SK-N-SH (cell line): ENCODE results near the gene CPA1. TPM values are rescaled to one million over a fixed set of nuclear protein-coding genes. Genes with fewer than 3 reads are reported as not detected.

Experiments
- CTCF ChIA-PET: fragments of 300-600, 350-600 bp; formaldehyde crosslinking; extraction: SDS; loops from one replicate; lab custom pipeline; 2021; lab: Yijun Ruan, JAX
- POLR2A ChIA-PET: fragments of 350-600 bp; sonication (Branson Sonifier 250); formaldehyde crosslinking; extraction: SDS; loops from one replicate; lab custom pipeline; 2020; ENCODE audit warnings: antibody characterized with exemption, inconsistent platforms; lab: Yijun Ruan, JAX
- DNase-seq: peaks from one replicate; pipeline ENCODE4 v3.0.0; 2012
- H2AFZ ChIP-seq: fragments of 200-600 bp; sonication (generic); 2 replicates; pipeline ENCODE4 v1.8.1; 2016; ENCODE audit warnings: antibody characterized with exemption, mild to moderate bottlenecking, low read depth
- H3F3A ChIP-seq: fragments of 200-600 bp; sonication (generic); replicated peaks from 2 replicates; pipeline ENCODE3; 2016; ENCODE audit warnings: antibody characterized with exemption, mild to moderate bottlenecking; ENCODE audit not compliant: insufficient read depth
- H3K27ac ChIP-seq, 2 experiments: fragments of 200-500 bp in 1 of 2; fragments of 200-600 bp in 1 of 2; sonication (Bioruptor generic) in 1 of 2; sonication (generic), shearing (Covaris generic) in 1 of 2; 2 replicates each; pipeline versions ENCODE4 v1.5.1 to v1.6.1; 2014 to 2016; ENCODE audit warnings: low read depth in 2 of 2, inconsistent platforms in 1 of 2, low read length in 1 of 2, mild to moderate bottlenecking in 1 of 2, mixed read lengths in 1 of 2
- H3K27me3 ChIP-seq: fragments of 200-600 bp; sonication (generic), shearing (Covaris generic); 2 replicates; pipeline ENCODE4 v1.6.1; 2016; ENCODE audit warnings: mixed run types; ENCODE audit not compliant: insufficient read depth
- H3K36me3 ChIP-seq, 2 experiments: fragments of 200-500 bp in 1 of 2; fragments of 200-600 bp in 1 of 2; sonication (Bioruptor generic) in 1 of 2; sonication (generic) in 1 of 2; replicated peaks in 1 of 2; 2 replicates each; pipeline versions ENCODE3 to v1.5.1; 2014 to 2016; ENCODE audit warnings: low read length in 1 of 2, mild to moderate bottlenecking in 1 of 2; ENCODE audit not compliant: insufficient read depth in 2 of 2, control insufficient read depth in 1 of 2
- H3K4me1 ChIP-seq, 2 experiments: fragments of 200-500 bp in 1 of 2; fragments of 200-600 bp in 1 of 2; sonication (Bioruptor generic) in 1 of 2; sonication (generic), shearing (Covaris generic) in 1 of 2; 2 replicates each; pipeline versions ENCODE4 v1.5.1 to v1.6.1; 2014 to 2016; ENCODE audit warnings: low read depth in 1 of 2, low read length in 1 of 2, mixed run types in 1 of 2; ENCODE audit not compliant: insufficient read depth in 2 of 2, control insufficient read depth in 1 of 2
- H3K4me2 ChIP-seq: fragments of 200-600 bp; sonication (generic), shearing (Covaris generic); 2 replicates; pipeline ENCODE4 v1.6.1; 2017; ENCODE audit warnings: mixed run types
- H3K4me3 ChIP-seq, 2 experiments: fragments of 200-500 bp in 1 of 2; fragments of 200-600 bp in 1 of 2; sonication (Bioruptor generic) in 1 of 2; sonication (generic), shearing (Covaris generic) in 1 of 2; 2 replicates each; pipeline versions ENCODE4 v1.5.1 to v1.8.1; 2014 to 2016; ENCODE audit warnings: low read depth in 2 of 2, inconsistent platforms in 1 of 2, low read length in 1 of 2, mild to moderate bottlenecking in 1 of 2, mixed read lengths in 1 of 2, moderate library complexity in 1 of 2
- H3K79me2 ChIP-seq: fragments of 200-600 bp; sonication (generic); 2 replicates; pipeline ENCODE4 v1.8.1; 2017; ENCODE audit warnings: mild to moderate bottlenecking; ENCODE audit not compliant: insufficient read depth
- H3K9ac ChIP-seq: fragments of 200-600 bp; sonication (generic); 2 replicates; pipeline ENCODE4 v1.6.1; 2017; ENCODE audit warnings: mixed run types
- H3K9me2 ChIP-seq: fragments of 200-600 bp; sonication (generic); 2 replicates; pipeline ENCODE4 v1.6.1; 2017; ENCODE audit warnings: mixed run types
- H3K9me3 ChIP-seq: fragments of 200-600 bp; sonication (generic); 2 replicates; pipeline ENCODE4 v1.6.1; 2017; ENCODE audit warnings: mixed run types, mild to moderate bottlenecking, moderate library complexity
- H4K20me1 ChIP-seq: fragments of 200-600 bp; sonication (generic); 2 replicates; pipeline ENCODE4 v1.6.1; 2017; ENCODE audit warnings: mild to moderate bottlenecking, mixed run types; ENCODE audit not compliant: insufficient read depth
- ELF1 ChIP-seq: IDR thresholded peaks from 2 replicates; pipeline ENCODE4 v1.4.0; 2012
- GATA2 ChIP-seq: sonication (generic); formaldehyde crosslinking; IDR thresholded peaks from 2 replicates; pipeline ENCODE4 v1.5.0; 2020; ENCODE audit warnings: mild to moderate bottlenecking, missing genetic modification reagents
- POLR2AphosphoS5 ChIP-seq: IDR thresholded peaks from 2 replicates; pipeline ENCODE4 v1.6.1; 2012; ENCODE audit warnings: low read depth, low read length
- RFX5 ChIP-seq: IDR thresholded peaks from 2 replicates; pipeline ENCODE4 v1.6.1; 2012; ENCODE audit warnings: mild to moderate bottlenecking, improper control_type of control experiment, low read length
- SIN3A ChIP-seq: IDR thresholded peaks from 2 replicates; pipeline ENCODE4 v1.6.1; 2012; ENCODE audit warnings: low read depth, mild to moderate bottlenecking, low read length, moderate library complexity, borderline replicate concordance
- YY1 ChIP-seq: IDR thresholded peaks from 2 replicates; pipeline ENCODE4 v1.4.0; 2012; ENCODE audit warnings: low read depth, mild to moderate bottlenecking
- WGBS: methylation state at CpG from one replicate; pipeline ENCODE4 v1.1.6; 2017; ENCODE audit warnings: low lambda C conversion rate; 5-methylcytosine and 5-hydroxymethylcytosine counted together
- polyA plus RNA-seq, 3 experiments: library from polyadenylated mRNA; depleted of rRNA; stranded (reverse); fragments of >200 nt; gene quantifications; 2 replicates each; pipeline ENCODE4 v1.2.3, GENCODE V29; 2012
- TF ChIP-seq, protein P1 (sequence below): IDR thresholded peaks from 2 replicates; pipeline ENCODE4 v1.6.1; 2012; ENCODE audit warnings: mild to moderate bottlenecking, low read depth, low read length, moderate library complexity
- TF ChIP-seq, protein P2 (sequence below): fragments of 200-600 bp; sonication (generic); IDR thresholded peaks from 2 replicates; pipeline ENCODE4 v1.6.1; 2017; ENCODE audit warnings: antibody characterized with exemption, mild to moderate bottlenecking, moderate library complexity
- TF ChIP-seq, protein P3 (sequence below): IDR thresholded peaks from 2 replicates; pipeline ENCODE4 v1.4.0; 2012; ENCODE audit warnings: low read depth

Gene CPA1
- polyA plus RNA-seq, 1 of the 3 experiments (the other 2 are of a cell fraction), result 0.05 TPM

DNA sequence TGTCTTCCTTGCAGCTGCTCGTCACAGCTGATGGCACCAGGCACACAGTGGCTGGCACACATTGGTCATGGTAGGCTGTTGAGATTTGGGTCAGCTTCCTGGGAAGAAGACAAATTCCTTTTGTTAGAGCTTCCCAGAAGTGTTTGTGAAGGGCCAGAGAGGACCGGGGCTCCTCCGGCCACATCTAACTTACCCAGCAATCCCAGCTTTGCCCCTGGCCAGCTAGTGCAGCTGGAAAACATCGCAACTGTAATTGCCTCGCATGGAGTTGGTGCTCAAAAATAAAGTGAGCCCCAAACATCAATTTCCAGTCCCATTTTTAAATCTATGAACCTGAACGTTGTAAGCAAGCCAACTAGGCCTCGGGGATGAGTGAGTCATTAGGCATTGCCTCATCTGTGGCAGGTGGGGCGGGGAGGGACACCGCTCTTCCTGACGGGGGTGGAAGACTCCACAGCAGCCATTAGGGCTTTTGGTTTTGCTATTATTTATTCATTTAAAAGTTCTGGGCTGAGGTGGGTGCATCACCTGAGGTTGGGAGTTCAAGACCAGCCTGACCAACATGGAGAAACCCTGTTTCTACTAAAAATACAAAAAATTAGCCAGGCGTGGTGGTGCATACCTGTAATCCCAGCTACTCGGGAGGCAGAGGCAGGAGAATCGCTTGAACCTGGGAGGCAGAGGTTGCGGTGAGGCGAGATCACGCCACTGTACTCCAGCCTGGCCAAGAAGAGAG is 23.2 kb upstream of the CPA1 start (continued):
- TF ChIP-seq, protein P1, sequence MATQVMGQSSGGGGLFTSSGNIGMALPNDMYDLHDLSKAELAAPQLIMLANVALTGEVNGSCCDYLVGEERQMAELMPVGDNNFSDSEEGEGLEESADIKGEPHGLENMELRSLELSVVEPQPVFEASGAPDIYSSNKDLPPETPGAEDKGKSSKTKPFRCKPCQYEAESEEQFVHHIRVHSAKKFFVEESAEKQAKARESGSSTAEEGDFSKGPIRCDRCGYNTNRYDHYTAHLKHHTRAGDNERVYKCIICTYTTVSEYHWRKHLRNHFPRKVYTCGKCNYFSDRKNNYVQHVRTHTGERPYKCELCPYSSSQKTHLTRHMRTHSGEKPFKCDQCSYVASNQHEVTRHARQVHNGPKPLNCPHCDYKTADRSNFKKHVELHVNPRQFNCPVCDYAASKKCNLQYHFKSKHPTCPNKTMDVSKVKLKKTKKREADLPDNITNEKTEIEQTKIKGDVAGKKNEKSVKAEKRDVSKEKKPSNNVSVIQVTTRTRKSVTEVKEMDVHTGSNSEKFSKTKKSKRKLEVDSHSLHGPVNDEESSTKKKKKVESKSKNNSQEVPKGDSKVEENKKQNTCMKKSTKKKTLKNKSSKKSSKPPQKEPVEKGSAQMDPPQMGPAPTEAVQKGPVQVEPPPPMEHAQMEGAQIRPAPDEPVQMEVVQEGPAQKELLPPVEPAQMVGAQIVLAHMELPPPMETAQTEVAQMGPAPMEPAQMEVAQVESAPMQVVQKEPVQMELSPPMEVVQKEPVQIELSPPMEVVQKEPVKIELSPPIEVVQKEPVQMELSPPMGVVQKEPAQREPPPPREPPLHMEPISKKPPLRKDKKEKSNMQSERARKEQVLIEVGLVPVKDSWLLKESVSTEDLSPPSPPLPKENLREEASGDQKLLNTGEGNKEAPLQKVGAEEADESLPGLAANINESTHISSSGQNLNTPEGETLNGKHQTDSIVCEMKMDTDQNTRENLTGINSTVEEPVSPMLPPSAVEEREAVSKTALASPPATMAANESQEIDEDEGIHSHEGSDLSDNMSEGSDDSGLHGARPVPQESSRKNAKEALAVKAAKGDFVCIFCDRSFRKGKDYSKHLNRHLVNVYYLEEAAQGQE, result 0 out of 2 replicates have a peak, but pooled peaks have one; percentile 37
- TF ChIP-seq GATA2 (CRISPR knock-in tag) (no peak), POLR2AphosphoS5 (peak; percentile 35; the same call in 1 of the 2 replicates), RFX5 (no peak)
- TF ChIP-seq, protein P2, sequence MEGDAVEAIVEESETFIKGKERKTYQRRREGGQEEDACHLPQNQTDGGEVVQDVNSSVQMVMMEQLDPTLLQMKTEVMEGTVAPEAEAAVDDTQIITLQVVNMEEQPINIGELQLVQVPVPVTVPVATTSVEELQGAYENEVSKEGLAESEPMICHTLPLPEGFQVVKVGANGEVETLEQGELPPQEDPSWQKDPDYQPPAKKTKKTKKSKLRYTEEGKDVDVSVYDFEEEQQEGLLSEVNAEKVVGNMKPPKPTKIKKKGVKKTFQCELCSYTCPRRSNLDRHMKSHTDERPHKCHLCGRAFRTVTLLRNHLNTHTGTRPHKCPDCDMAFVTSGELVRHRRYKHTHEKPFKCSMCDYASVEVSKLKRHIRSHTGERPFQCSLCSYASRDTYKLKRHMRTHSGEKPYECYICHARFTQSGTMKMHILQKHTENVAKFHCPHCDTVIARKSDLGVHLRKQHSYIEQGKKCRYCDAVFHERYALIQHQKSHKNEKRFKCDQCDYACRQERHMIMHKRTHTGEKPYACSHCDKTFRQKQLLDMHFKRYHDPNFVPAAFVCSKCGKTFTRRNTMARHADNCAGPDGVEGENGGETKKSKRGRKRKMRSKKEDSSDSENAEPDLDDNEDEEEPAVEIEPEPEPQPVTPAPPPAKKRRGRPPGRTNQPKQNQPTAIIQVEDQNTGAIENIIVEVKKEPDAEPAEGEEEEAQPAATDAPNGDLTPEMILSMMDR, result no peak

DNA sequence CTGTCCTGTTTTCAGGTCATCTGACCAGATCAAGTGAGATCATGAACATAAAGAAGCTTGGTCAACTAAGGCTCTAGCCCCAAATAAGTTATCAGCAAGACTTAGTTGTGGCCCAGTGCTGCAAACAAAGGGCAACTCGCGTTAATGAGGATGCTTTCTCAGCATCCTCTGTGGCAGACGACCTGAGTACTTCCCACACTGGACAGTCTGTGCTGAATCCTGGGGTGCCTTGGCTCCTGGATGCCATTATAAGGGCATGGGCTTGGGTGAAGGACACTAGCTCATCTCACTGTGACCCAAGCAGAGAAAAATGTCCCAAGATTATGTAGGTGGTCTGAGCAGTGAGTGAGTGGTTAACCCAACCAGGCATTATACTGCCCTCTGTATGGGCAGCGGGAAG is 21.8 kb upstream of the CPA1 start:
- Histone ChIP-seq H2AFZ (no peak overlapping the region), H3F3A (peaks cover 33% of the 10 kb centered on the region), H3K9me3 (no peaks in the 10 kb centered on the region), H3K9ac (no peak overlapping the region), H3K79me2 (no peaks in the 10 kb centered on the region), H4K20me1 (no peaks in the 10 kb centered on the region), H3K27ac (no peak overlapping the region), H3K4me1 (peaks cover 22 to 32% of the 10 kb centered on the region in 2 experiments; a peak in 3 of 4 replicates), H3K4me3 (no peak overlapping the region), H3K9me2 (no peaks in the 10 kb centered on the region), H3K4me2 (no peak overlapping the region), H3K27me3 (no peaks in the 10 kb centered on the region), H3K36me3 (no peaks in the 10 kb centered on the region)
- TF ChIP-seq SIN3A (no peak), ELF1 (no peak), YY1 (no peak)
- TF ChIP-seq, protein P1, result no peak
- TF ChIP-seq, protein P3, sequence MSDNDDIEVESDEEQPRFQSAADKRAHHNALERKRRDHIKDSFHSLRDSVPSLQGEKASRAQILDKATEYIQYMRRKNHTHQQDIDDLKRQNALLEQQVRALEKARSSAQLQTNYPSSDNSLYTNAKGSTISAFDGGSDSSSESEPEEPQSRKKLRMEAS, result no peak
- 93% methylated on average over 4 of the region's 4 CpGs for WGBS
- DNase-seq, result no peak
- ChIA-PET CTCF (no interaction called here), POLR2A (no interaction called here)
